Transverse colon (tissue), 3 donors: ENCODE results near the gene GAP43.

Experiments used
- CTCF ChIP-seq, 5 experiments: fragments of 200-600 bp in 3 of 5; fragments of 450-650 bp in 2 of 5; sonication (generic) in 3 of 5; IDR thresholded peaks; 1 replicate in 2 of 5; 2 replicates in 3 of 5; pipeline ENCODE4 v1.5.1; 2016 to 2017; ENCODE audit warnings: antibody characterized with exemption in 5 of 5, inconsistent platforms in 3 of 5, mild to moderate bottlenecking in 2 of 5, moderate library complexity in 1 of 5
- EP300 ChIP-seq: sonication (generic); formaldehyde crosslinking; IDR thresholded peaks from one replicate; pipeline ENCODE4 v1.6.1; 2017; ENCODE audit warnings: antibody characterized with exemption, low read depth
- POLR2A ChIP-seq: fragments of 450-650 bp; IDR thresholded peaks from one replicate; pipeline ENCODE4 v1.6.1; 2016; ENCODE audit warnings: antibody characterized with exemption, mild to moderate bottlenecking, moderate library complexity

DNA sequence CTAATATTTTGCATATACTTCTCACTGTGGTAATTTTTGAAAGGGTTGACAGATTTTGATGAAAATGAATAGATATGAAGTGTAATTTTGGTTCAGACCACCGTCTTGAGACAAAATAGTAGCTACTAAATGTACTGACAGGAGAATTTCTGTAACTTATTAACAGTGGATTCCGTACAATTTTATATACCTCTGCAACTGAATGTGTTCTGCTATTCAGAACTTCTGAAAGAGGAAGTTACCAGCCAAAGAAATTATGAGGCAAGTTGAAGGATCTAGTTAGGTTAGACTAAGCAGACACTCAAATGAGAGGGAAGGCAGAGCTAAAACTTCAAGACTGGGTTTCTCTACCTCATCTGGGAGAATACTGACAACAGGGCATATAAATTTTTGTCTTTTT, 29.4 kb downstream of the GAP43 start:
- TF ChIP-seq CTCF (IDR thresholded peaks at IDR 0.05) (no peak), POLR2A (no peak), EP300 (no peak)
